ENCODE measurements around the gene KDM7A.
A peak's percentile ranks its signal among the peaks of the same experiment; 100 is the strongest.

KDM7A gene

GRCh38 chr7:140081774-140082425 is 94.9 kb downstream of the KDM7A start:
- DNase-seq, result no peak

- no peak for DNase-seq
Observed at GRCh38 chr7:140080919-140081318, 95.9 kb downstream of the KDM7A start.

GRCh38 chr7:140079121-140079536 is 97.7 kb downstream of the KDM7A start:
- DNase-seq, result no peak

- DNase-seq, result no peak
Observed at GRCh38 chr7:140078392-140078791, 98.4 kb downstream of the KDM7A start.

- DNase-seq, result no peak
Observed at GRCh38 chr7:140074780-140075179, 102.0 kb downstream of the KDM7A start.

GRCh38 chr7:140070546-140070945 is 106.2 kb downstream of the KDM7A start:
- DNase-seq, result no peak

GRCh38 chr7:140069298-140069949 is 107.4 kb downstream of the KDM7A start:
- no peak for DNase-seq

- DNase-seq, result no peak
Observed at GRCh38 chr7:140068033-140068432, 108.8 kb downstream of the KDM7A start.

- no peak for DNase-seq
Observed at GRCh38 chr7:140067052-140067451, 109.7 kb downstream of the KDM7A start.

GRCh38 chr7:140062528-140063299 is 114.1 kb downstream of the KDM7A start, which contains the start of gene PARP12:
Gene PARP12 (minus strand): TSS chr7:140062951. CDS start chr7:140062847, 104 bp downstream.
- DNase-seq, result peak; percentile 93

GRCh38 chr7:140062118-140062527 is 114.7 kb downstream of the KDM7A start:
- DNase-seq, result peak; percentile 60

- DNase-seq, result no peak
Observed at GRCh38 chr7:140061607-140061930, 115.2 kb downstream of the KDM7A start.

GRCh38 chr7:140060788-140061606 is 115.8 kb downstream of the KDM7A start:
- DNase-seq, result no peak

- DNase-seq, result no peak
Observed at GRCh38 chr7:140060243-140060630, 116.5 kb downstream of the KDM7A start.

- DNase-seq, result peak; percentile 78
Observed at GRCh38 chr7:140059273-140060242, 117.2 kb downstream of the KDM7A start.

GRCh38 chr7:140058517-140058916 is 118.3 kb downstream of the KDM7A start:
- no peak for DNase-seq

- DNase-seq, result no peak
Observed at GRCh38 chr7:140057143-140057535, 119.6 kb downstream of the KDM7A start.

GRCh38 chr7:140056431-140057142 is 120.2 kb downstream of the KDM7A start:
- DNase-seq, result no peak

GRCh38 chr7:140055833-140056232 is 121.0 kb downstream of the KDM7A start:
- DNase-seq, result no peak

GRCh38 chr7:140054751-140055150 is 122.0 kb downstream of the KDM7A start:
- DNase-seq, result no peak

Measured in CD4-positive, alpha-beta T cell treated with Interleukin-17A for 4 hours (primary cell).